HG03066 (cell line): Measurements from ENCODE around the gene RWDD1.
"Not testable (repeated sequence)": the region's sequence is repeated elsewhere in the genome, so short reads cannot be mapped to it uniquely, and the experiment has no call there.

Experiments
- ATAC-seq: cut with Tn5 transposase; IDR thresholded peaks from one replicate; pipeline ENCODE4 v1.9.1; 2021; ENCODE audit warnings: low read depth; ENCODE audit not compliant: unreplicated experiment

Gene RWDD1

DNA sequence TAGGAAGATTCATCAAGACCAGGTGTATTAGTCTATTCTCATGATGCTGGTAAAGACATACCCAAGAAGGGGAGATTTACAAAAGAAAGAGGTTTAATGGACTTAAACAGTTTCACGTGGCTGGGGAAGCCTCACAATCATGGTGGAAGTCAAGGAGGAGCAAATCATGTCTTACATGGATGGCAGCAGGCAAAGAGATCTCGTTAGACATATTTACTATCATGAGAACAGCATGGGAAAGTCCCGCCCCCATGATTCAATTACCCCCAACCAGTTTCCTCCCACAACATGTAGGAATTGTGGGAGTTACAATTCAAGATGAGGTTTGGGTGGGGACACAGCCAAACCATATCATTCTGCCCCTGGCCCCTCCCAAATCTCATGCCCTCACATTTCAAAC lies 32.6 kb downstream of the RWDD1 start:
- ATAC-seq, result not testable (repeated sequence)

DNA sequence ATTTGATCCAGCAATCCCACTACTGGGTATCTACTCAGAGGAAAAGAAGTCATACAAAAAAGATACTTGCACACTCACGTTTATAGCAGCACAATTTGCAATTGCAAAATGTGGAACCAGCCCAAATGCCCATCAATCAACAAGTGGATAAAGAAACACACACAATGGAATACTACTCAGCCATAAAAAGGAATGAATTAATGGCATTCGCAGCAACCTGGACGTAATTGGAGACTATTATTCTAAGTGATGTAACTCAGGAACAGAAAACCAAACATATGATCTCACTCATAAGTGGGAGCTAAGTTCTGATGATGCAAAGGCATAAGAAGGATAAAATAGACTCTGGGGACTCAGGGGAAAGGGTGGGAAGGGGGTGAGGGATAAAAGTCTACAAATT lies 33.6 kb downstream of the RWDD1 start:
- ATAC-seq, result not testable (repeated sequence)

DNA sequence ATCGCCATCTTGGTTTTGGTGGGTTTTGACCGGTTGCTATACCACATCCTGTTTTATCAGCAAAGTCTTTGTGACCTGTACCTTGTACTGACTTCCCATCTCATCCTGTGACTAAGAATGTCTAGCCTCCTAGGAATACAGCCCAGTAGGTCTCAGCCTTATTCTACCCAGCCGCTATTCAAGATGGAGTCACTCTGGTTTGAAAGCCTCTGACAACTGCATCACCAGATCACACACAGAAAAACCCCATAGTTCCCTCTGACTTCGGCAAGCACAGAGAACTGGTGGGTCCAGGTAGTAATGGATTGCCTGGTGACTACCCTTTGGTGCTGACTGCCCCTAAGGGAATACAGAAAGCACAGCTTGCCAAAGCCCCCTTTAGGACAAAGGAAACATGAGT lies 34.6 kb downstream of the RWDD1 start:
- ATAC-seq, result no peak

GRCh38 chr6:116611056-116611455 lies 39.8 kb downstream of the RWDD1 start:
- ATAC-seq, result no peak

DNA sequence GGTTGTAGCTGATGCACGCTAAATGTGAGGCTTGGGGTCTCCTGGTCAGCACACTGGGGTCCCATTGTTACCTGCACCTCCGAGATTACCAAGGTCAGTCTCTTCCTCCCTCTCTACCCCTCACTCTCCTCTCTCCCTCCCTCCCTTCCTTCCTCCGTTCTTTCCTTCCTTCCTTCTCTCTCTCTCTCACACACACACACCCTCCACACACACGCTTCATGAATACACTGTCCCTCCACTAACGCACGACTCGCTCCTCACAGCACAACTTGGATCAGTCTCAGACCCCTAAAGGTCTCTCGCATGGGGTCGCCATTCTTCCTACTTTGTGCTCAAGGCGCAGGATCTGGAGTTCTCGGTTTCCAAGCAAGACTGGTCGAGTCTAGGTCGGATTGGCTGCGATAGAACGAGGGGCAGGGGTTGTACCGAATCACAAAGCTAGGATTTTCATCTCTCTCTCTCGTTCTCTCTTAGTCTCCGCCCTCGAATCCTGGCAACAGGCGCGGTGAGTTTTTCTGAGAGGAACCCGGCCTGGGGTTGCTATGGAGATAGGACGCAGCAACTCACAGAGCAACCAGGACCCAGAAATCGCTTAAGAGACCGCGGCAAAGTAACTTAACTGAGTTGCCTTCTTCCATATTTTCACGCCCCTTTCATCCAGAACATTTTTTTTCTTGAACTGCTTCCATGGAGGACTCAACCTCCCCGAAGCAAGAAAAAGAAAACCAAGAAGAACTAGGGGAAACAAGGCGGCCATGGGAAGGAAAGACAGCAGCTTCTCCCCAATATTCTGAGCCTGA lies 44.8 kb downstream of the RWDD1 start, which contains the start of gene RSPH4A:
Gene RSPH4A (plus strand): TSS at position 543 of the 800 bp plus-strand sequence. CDS start 145 bp downstream, at position 688.
- ATAC-seq, result peak; percentile 100

- peak; percentile 32 for ATAC-seq
Observed at GRCh38 chr6:116616737-116617053, 45.4 kb downstream of the RWDD1 start.

DNA sequence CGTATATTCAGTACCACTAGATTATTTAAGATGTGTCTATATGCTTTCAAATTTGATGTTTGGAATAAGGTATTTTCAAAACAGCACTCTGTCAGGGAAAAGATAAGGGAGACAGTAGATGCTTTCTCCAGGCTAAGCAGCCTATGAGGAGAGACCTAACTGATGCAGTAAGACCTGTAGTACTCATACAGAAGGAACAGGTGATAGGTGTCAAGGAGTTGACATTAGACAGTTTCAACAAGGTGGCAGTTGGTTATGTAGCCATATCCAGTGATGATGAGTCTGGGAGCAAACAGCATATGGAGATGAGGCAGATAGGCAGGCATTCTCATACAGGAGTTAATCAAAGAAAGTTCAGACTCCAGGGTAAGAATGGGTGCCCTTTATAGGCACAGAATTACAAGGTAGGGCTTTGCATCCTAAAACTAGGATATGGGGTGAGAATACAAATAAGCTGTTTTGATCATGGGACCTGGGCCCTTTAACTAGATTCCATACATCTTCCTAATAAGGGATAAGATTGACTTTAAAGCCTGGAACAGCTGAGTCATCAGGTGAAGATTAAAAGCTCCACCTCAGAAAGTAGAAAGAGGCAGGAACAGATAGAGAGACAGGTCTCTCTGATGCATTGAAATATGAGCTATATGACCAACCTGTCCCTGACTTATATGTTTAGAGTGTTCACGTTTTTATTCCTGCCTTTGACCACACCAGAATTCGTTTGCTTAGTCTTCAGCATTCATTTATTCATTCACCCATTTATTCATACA lies 52.9 kb downstream of the RWDD1 start:
- no peak for ATAC-seq

GRCh38 chr6:116625872-116626271 lies 54.6 kb downstream of the RWDD1 start:
- ATAC-seq, result no peak

GRCh38 chr6:116629563-116629981 lies 58.3 kb downstream of the RWDD1 start:
- ATAC-seq, result no peak

DNA sequence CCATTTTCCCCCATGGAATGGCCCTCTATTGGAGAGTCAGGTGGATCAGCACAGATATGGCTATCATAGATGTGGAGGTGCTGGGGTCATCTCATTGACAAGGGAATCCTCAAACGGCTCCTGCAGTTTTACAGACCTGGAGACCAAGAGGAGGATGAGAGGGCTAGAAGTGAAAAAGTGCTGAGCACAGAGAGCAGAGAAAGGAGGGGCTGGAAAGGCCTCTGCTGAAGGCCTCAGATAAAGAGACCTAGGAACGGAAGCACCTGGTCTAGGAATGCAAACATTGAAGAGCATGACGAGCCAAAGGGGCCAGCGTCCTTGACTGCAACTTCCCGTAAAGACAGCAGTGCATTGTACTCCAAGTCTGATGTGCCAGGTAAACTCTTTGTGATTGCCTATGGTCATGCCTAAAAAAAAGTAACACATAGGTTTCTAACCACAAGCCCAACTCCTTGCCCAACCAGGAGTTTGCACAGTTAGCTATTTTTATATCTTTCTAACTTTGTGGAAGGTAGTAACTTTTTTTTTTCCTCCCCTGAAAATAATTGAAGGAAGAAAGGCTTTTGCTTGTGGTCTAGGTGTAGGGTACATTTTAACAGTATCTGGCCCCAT lies 60.2 kb downstream of the RWDD1 start:
- ATAC-seq, result no peak

- ATAC-seq, result no peak
Observed at GRCh38 chr6:116633685-116634084, 62.4 kb downstream of the RWDD1 start.
